Sigmoid colon (tissue), 3 donors: ENCODE measurements around the gene SLC12A8.

Source experiments
- POLR2A ChIP-seq, 2 donors: fragments of 450-650 bp; IDR thresholded peaks; one replicate each; pipeline ENCODE4 v1.6.1; 2016; ENCODE audit warnings: antibody characterized with exemption in 2 of 2, mild to moderate bottlenecking in 2 of 2, moderate library complexity in 2 of 2
- TF ChIP-seq, protein P1 (sequence below), 4 experiments: fragments of 450-650 bp in 3 of 4; fragments of 200-600 bp in 1 of 4; IDR thresholded peaks; one replicate each; pipeline ENCODE4 v1.5.1; 2016 to 2019; ENCODE audit warnings: antibody characterized with exemption in 4 of 4, mild to moderate bottlenecking in 3 of 4, moderate library complexity in 2 of 4

GRCh38 chr3:125206934-125207333, 5.6 kb downstream of the SLC12A8 start:
- TF ChIP-seq, protein P1, sequence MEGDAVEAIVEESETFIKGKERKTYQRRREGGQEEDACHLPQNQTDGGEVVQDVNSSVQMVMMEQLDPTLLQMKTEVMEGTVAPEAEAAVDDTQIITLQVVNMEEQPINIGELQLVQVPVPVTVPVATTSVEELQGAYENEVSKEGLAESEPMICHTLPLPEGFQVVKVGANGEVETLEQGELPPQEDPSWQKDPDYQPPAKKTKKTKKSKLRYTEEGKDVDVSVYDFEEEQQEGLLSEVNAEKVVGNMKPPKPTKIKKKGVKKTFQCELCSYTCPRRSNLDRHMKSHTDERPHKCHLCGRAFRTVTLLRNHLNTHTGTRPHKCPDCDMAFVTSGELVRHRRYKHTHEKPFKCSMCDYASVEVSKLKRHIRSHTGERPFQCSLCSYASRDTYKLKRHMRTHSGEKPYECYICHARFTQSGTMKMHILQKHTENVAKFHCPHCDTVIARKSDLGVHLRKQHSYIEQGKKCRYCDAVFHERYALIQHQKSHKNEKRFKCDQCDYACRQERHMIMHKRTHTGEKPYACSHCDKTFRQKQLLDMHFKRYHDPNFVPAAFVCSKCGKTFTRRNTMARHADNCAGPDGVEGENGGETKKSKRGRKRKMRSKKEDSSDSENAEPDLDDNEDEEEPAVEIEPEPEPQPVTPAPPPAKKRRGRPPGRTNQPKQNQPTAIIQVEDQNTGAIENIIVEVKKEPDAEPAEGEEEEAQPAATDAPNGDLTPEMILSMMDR (IDR thresholded peaks at IDR 0.05): no peak
- TF ChIP-seq POLR2A (IDR thresholded peaks at IDR 0.05): no peak
